Esophagus muscularis mucosa (tissue), 4 donors: ENCODE results near the gene C1QTNF9B.

ENCODE experiments used
- EP300 ChIP-seq: sonication (generic); formaldehyde crosslinking; IDR thresholded peaks from one replicate; pipeline ENCODE4 v1.6.1; 2017; ENCODE audit warnings: antibody characterized with exemption
- POLR2A ChIP-seq: fragments of 450-650 bp; IDR thresholded peaks from one replicate; pipeline ENCODE4 v1.6.1; 2017; ENCODE audit warnings: antibody characterized with exemption, moderate library complexity, mild to moderate bottlenecking, low read depth
- POLR2AphosphoS5 ChIP-seq, 2 donors: sonication (generic); formaldehyde crosslinking; IDR thresholded peaks; one replicate each; pipeline ENCODE4 v1.6.1; 2017; ENCODE audit warnings: antibody characterized with exemption in 2 of 2
- TF ChIP-seq, protein P1 (sequence below), 3 experiments: fragments of 200-600 bp in 2 of 3; fragments of 450-650 bp in 1 of 3; sonication (generic) in 2 of 3; IDR thresholded peaks; one replicate each; pipeline ENCODE4 v1.5.1; 2017 to 2019; ENCODE audit warnings: antibody characterized with exemption in 3 of 3, mild to moderate bottlenecking in 2 of 3, moderate library complexity in 1 of 3

DNA sequence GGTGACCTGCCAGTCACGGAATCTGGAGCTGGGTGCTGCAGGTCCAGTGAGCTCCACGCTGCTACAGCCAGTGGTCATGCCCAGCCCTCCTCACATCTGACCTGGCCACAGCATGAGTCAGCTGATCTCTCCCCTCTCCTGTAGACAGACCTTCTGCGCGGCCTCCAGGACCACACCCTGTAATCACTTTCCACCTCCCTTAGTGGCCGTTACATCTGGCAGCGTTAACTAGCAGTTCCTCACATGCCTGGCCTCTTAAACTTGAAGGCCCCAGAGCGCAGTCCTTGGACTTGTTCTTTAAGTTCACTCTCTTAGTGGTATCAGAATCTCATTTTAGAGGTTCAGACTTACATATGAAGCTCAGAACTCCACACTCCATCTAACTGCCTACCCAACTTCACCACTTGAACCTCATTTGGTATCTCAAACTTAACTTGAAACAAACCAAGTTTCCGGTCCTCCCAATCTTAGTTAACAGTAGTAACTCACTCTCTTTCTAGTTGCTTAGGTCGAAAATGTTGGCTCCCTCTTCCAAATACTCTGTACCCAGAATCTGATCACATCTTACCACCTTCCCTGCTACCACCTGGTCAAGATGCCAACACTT lies 30.8 kb downstream of the C1QTNF9B start:
- TF ChIP-seq, protein P1, sequence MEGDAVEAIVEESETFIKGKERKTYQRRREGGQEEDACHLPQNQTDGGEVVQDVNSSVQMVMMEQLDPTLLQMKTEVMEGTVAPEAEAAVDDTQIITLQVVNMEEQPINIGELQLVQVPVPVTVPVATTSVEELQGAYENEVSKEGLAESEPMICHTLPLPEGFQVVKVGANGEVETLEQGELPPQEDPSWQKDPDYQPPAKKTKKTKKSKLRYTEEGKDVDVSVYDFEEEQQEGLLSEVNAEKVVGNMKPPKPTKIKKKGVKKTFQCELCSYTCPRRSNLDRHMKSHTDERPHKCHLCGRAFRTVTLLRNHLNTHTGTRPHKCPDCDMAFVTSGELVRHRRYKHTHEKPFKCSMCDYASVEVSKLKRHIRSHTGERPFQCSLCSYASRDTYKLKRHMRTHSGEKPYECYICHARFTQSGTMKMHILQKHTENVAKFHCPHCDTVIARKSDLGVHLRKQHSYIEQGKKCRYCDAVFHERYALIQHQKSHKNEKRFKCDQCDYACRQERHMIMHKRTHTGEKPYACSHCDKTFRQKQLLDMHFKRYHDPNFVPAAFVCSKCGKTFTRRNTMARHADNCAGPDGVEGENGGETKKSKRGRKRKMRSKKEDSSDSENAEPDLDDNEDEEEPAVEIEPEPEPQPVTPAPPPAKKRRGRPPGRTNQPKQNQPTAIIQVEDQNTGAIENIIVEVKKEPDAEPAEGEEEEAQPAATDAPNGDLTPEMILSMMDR (IDR thresholded peaks at IDR 0.05), result no peak
- TF ChIP-seq POLR2AphosphoS5 (IDR thresholded peaks at IDR 0.05) (no peak), POLR2A (no peak), EP300 (no peak)
